GM12892 (cell line): Measurements from ENCODE around the gene TNXB.

Source experiments
- POLR2A ChIP-seq: IDR thresholded peaks from 2 replicates; pipeline ENCODE4 v1.6.1; 2011; ENCODE audit warnings: low read depth, low read length, control low read depth
- POLR2AphosphoS5 ChIP-seq: IDR thresholded peaks from 2 replicates; pipeline ENCODE4 v1.6.1; 2011; ENCODE audit warnings: low read depth, low read length, control low read depth

- no peak for TF ChIP-seq POLR2A
- no peak for TF ChIP-seq POLR2AphosphoS5
Observed at GRCh38 chr6:32132110-32132509, 23.0 kb upstream of the TNXB start.
